ENCODE data around the gene PPP1R2. TPM values are rescaled to one million over a fixed set of nuclear protein-coding genes. Genes with fewer than 3 reads are reported as not detected.

PPP1R2 gene
- total RNA-seq, 1 donor: 203 TPM

- Histone ChIP-seq H2AFZ (ENCODE audit: low read length) (no peak overlapping the region), H3K4me2 (ENCODE audit: insufficient read depth, low read length) (no peak overlapping the region), H3K4me1 (ENCODE audit: insufficient read depth, low read length) (peaks cover 3% of the 10 kb centered on the region), H3K4me3 (ENCODE audit: insufficient read depth, low read length) (no peak overlapping the region), H3K9me3 (ENCODE audit: low read depth, low read length) (no peaks in the 10 kb centered on the region), H3K27me3 (ENCODE audit: insufficient read depth, low read length) (peaks cover 12% of the 10 kb centered on the region), H3K36me3 (ENCODE audit: insufficient read depth, low read length) (no peaks in the 10 kb centered on the region), H3K27ac (ENCODE audit: low read depth, low read length) (no peak overlapping the region), H3K79me2 (ENCODE audit: insufficient read depth, low read length) (no peaks in the 10 kb centered on the region), H4K20me1 (ENCODE audit: insufficient read depth, low read length) (no peaks in the 10 kb centered on the region)
- no peak for TF ChIP-seq CTCF (IDR thresholded peaks at IDR 0.05; ENCODE audit: extremely low read depth, low read depth, low read length)
- DNase-seq (ENCODE audit: insufficient read length, low spot score, missing footprints): no peak
These were observed 10.1 kb upstream of the PPP1R2 start for GRCh38 chr3:195553268-195553667.

- Histone ChIP-seq H3K27me3 (ENCODE audit: insufficient read depth, low read length) (peaks cover 8% of the 10 kb centered on the region), H4K20me1 (ENCODE audit: insufficient read depth, low read length) (no peaks in the 10 kb centered on the region), H3K9me3 (ENCODE audit: low read depth, low read length) (no peaks in the 10 kb centered on the region), H3K79me2 (ENCODE audit: insufficient read depth, low read length) (no peaks in the 10 kb centered on the region), H3K4me2 (ENCODE audit: insufficient read depth, low read length) (no peak overlapping the region), H3K36me3 (ENCODE audit: insufficient read depth, low read length) (no peaks in the 10 kb centered on the region), H2AFZ (ENCODE audit: low read length) (peak overlapping the region; percentile 46), H3K4me3 (ENCODE audit: insufficient read depth, low read length) (no peak overlapping the region), H3K4me1 (ENCODE audit: insufficient read depth, low read length) (peaks cover 7% of the 10 kb centered on the region), H3K27ac (ENCODE audit: low read depth, low read length) (no peak overlapping the region)
- TF ChIP-seq CTCF (IDR thresholded peaks at IDR 0.05; ENCODE audit: extremely low read depth, low read depth, low read length): no peak
- peak; percentile 74 for DNase-seq (ENCODE audit: insufficient read length, low spot score, missing footprints)
These were observed 8.4 kb upstream of the PPP1R2 start for GRCh38 chr3:195551381-195551978.

GRCh38 chr3:195550723-195551122 is 7.6 kb upstream of the PPP1R2 start:
- Histone ChIP-seq H3K27me3 (ENCODE audit: insufficient read depth, low read length) (peaks cover 3% of the 10 kb centered on the region), H2AFZ (ENCODE audit: low read length) (no peak overlapping the region), H3K4me2 (ENCODE audit: insufficient read depth, low read length) (no peak overlapping the region), H4K20me1 (ENCODE audit: insufficient read depth, low read length) (no peaks in the 10 kb centered on the region), H3K79me2 (ENCODE audit: insufficient read depth, low read length) (no peaks in the 10 kb centered on the region), H3K36me3 (ENCODE audit: insufficient read depth, low read length) (no peaks in the 10 kb centered on the region), H3K9me3 (ENCODE audit: low read depth, low read length) (no peaks in the 10 kb centered on the region), H3K4me1 (ENCODE audit: insufficient read depth, low read length) (peaks cover 15% of the 10 kb centered on the region), H3K27ac (ENCODE audit: low read depth, low read length) (no peak overlapping the region), H3K4me3 (ENCODE audit: insufficient read depth, low read length) (no peak overlapping the region)
- no peak for DNase-seq (ENCODE audit: insufficient read length, low spot score, missing footprints)
- TF ChIP-seq CTCF (IDR thresholded peaks at IDR 0.05; ENCODE audit: extremely low read depth, low read depth, low read length): no peak

- Histone ChIP-seq H3K4me3 (ENCODE audit: insufficient read depth, low read length) (no peak overlapping the region), H4K20me1 (ENCODE audit: insufficient read depth, low read length) (no peaks in the 10 kb centered on the region), H3K27me3 (ENCODE audit: insufficient read depth, low read length) (peaks cover 3% of the 10 kb centered on the region), H3K27ac (ENCODE audit: low read depth, low read length) (no peak overlapping the region), H3K9me3 (ENCODE audit: low read depth, low read length) (no peaks in the 10 kb centered on the region), H3K4me1 (ENCODE audit: insufficient read depth, low read length) (peaks cover 16% of the 10 kb centered on the region), H2AFZ (ENCODE audit: low read length) (no peak overlapping the region), H3K36me3 (ENCODE audit: insufficient read depth, low read length) (no peaks in the 10 kb centered on the region), H3K4me2 (ENCODE audit: insufficient read depth, low read length) (no peak overlapping the region), H3K79me2 (ENCODE audit: insufficient read depth, low read length) (no peaks in the 10 kb centered on the region)
- no peak for DNase-seq (ENCODE audit: insufficient read length, low spot score, missing footprints)
- TF ChIP-seq CTCF (IDR thresholded peaks at IDR 0.05; ENCODE audit: extremely low read depth, low read depth, low read length): no peak
These were observed 6.9 kb upstream of the PPP1R2 start for GRCh38 chr3:195549931-195550519.
